Keratinocyte (primary cell): ENCODE measurements around the gene SNX3. TPM values are rescaled to one million over a fixed set of nuclear protein-coding genes. Genes with fewer than 3 reads are reported as not detected.

Experiments
- DNase-seq: peaks from one replicate; pipeline ENCODE4 v3.0.0-alpha.2; 2011; ENCODE audit warnings: low read depth, missing footprints, low spot score
- FAIRE-seq: peaks from 2 replicates; lab custom pipeline; 2011; peaks lifted over from hg19 to GRCh38; lab: Jason Lieb, UNC
- H2AFZ ChIP-seq: 2 replicates; pipeline ENCODE4 v1.6.0; 2012; ENCODE audit warnings: low read length, control low read depth, inconsistent platforms; ENCODE audit not compliant: control insufficient read depth
- H3K27ac ChIP-seq: 2 replicates; pipeline ENCODE4 v1.5.1; 2011; ENCODE audit warnings: low read length; ENCODE audit not compliant: control insufficient read depth, insufficient read depth
- H3K27me3 ChIP-seq: 3 replicates; pipeline ENCODE4 v1.6.0; 2011; ENCODE audit warnings: low read length; ENCODE audit not compliant: control insufficient read depth, insufficient read depth; ENCODE audit errors: extremely low read depth
- H3K36me3 ChIP-seq, 2 experiments: 2 replicates in 1 of 2; 3 replicates in 1 of 2; pipeline ENCODE4 v1.5.1; 2011; ENCODE audit warnings: low read length in 2 of 2, mild to moderate bottlenecking in 1 of 2; ENCODE audit not compliant: control insufficient read depth in 2 of 2, insufficient read depth in 2 of 2; ENCODE audit errors: extremely low read depth in 1 of 2
- H3K4me1 ChIP-seq: 3 replicates; pipeline ENCODE4 v1.5.1; 2011; ENCODE audit warnings: low read length; ENCODE audit not compliant: control insufficient read depth, insufficient read depth; ENCODE audit errors: extremely low read depth
- H3K4me2 ChIP-seq: 3 replicates; pipeline ENCODE4 v1.6.0; 2011; ENCODE audit warnings: low read depth, low read length; ENCODE audit not compliant: control insufficient read depth, insufficient read depth; ENCODE audit errors: extremely low read depth
- H3K4me3 ChIP-seq, 3 experiments: fragments of 200-600 bp in 1 of 3; sonication (generic) in 1 of 3; 2 replicates in 2 of 3; 3 replicates in 1 of 3; pipeline ENCODE4 v1.5.1; 2011 to 2016; ENCODE audit warnings: low read length in 3 of 3, mild to moderate bottlenecking in 3 of 3, control low read depth in 2 of 3, inconsistent platforms in 1 of 3, low read depth in 1 of 3, mixed read lengths in 1 of 3, mixed run types in 1 of 3, moderate library complexity in 1 of 3; ENCODE audit not compliant: control insufficient read depth in 2 of 3, insufficient read depth in 2 of 3; ENCODE audit errors: extremely low read depth in 1 of 3
- H3K79me2 ChIP-seq: 2 replicates; pipeline ENCODE4 v1.6.0; 2012; ENCODE audit warnings: low read length; ENCODE audit not compliant: control insufficient read depth, insufficient read depth
- H3K9ac ChIP-seq: 3 replicates; pipeline ENCODE4 v1.6.0; 2011; ENCODE audit warnings: low read length; ENCODE audit not compliant: control insufficient read depth, insufficient read depth; ENCODE audit errors: extremely low read depth
- H3K9me1 ChIP-seq: 3 replicates; pipeline ENCODE4 v1.6.0; 2011; ENCODE audit warnings: low read length; ENCODE audit not compliant: control insufficient read depth, insufficient read depth; ENCODE audit errors: extremely low read depth
- H3K9me3 ChIP-seq: 2 replicates; pipeline ENCODE4 v1.5.1; 2012; ENCODE audit warnings: low read depth, low read length; ENCODE audit not compliant: control insufficient read depth
- H4K20me1 ChIP-seq: 3 replicates; pipeline ENCODE4 v1.6.0; 2011; ENCODE audit warnings: low read length; ENCODE audit not compliant: control insufficient read depth, insufficient read depth; ENCODE audit errors: extremely low read depth
- CTCF ChIP-seq, 3 experiments: IDR thresholded peaks in 1 of 3; conservative IDR thresholded peaks in 1 of 3; optimal IDR thresholded peaks in 1 of 3; 2 replicates in 2 of 3; 3 replicates in 1 of 3; pipeline versions ENCODE3 to v1.5.1; 2011; ENCODE audit warnings: low read length in 3 of 3, mild to moderate bottlenecking in 3 of 3, moderate library complexity in 2 of 3, control low read depth in 1 of 3, inconsistent platforms in 1 of 3; ENCODE audit not compliant: insufficient read depth in 2 of 3; ENCODE audit errors: extremely low read depth in 1 of 3
- EZH2 ChIP-seq: IDR thresholded peaks from one replicate; pipeline ENCODE4 v1.6.1; 2012; ENCODE audit warnings: inconsistent platforms, mild to moderate bottlenecking, low read length, moderate library complexity
- dilution Hi-C: fragments of 300-500 bp; cut with MboI; formaldehyde crosslinking; loops from one replicate; pipeline ENCODE4 v1.7.0; 2020; ENCODE audit warnings: low sequenced_read_pairs; ENCODE audit not compliant: extremely low pct_ligation_motif_present
- polyA plus RNA-seq, 5 experiments: library from polyadenylated mRNA; depleted of rRNA in 3 of 5; stranded (reverse) in 3 of 5; stranded (forward) in 1 of 5; unstranded in 1 of 5; fragments of >200 nt; gene quantifications; 1 replicate in 1 of 5; 2 replicates in 3 of 5; 3 replicates in 1 of 5; pipeline versions ENCODE4 v1.2.1 to v1.2.3, GENCODE V29; 2011 to 2012; ENCODE audit warnings: missing spikeins in 2 of 5, low read depth in 1 of 5, low replicate concordance in 1 of 5

Gene SNX3
- polyA plus RNA-seq, 1 donor (not counting 4 experiments of a cell fraction or from before 2014, with no cell fraction given), result 460 TPM

GRCh38 chr6:108180266-108180665, 80.6 kb downstream of the SNX3 start:
- Histone ChIP-seq H3K79me2 (no peaks in the 10 kb centered on the region), H3K4me2 (no peak overlapping the region), H3K9me1 (no peaks in the 10 kb centered on the region), H3K27ac (no peak overlapping the region), H3K36me3 (no peaks in the 10 kb centered on the region), H4K20me1 (no peaks in the 10 kb centered on the region), H3K27me3 (peaks cover 26% of the 10 kb centered on the region), H3K9me3 (no peaks in the 10 kb centered on the region), H3K4me1 (peaks cover 4% of the 10 kb centered on the region), H3K4me3 (no peak overlapping the region), H3K9ac (no peak overlapping the region), H2AFZ (no peak overlapping the region)
- dilution Hi-C loops, result no loop called here
- DNase-seq (no peak), FAIRE-seq (no peak)
- TF ChIP-seq EZH2, result no peak
- TF ChIP-seq CTCF (optimal IDR thresholded peaks at IDR 0.05 in 1 of 3, IDR thresholded peaks at IDR 0.05 in 1 of 3, conservative IDR thresholded peaks at IDR 0.05 in 1 of 3; ENCODE audit: extremely low read depth in 1 of 3, insufficient read depth in 2 of 3, low read length in 3 of 3), result no peak

GRCh38 chr6:108179741-108180140, 81.1 kb downstream of the SNX3 start:
- DNase-seq, result no peak
- H3K4me3 ChIP-seq, result no peak overlapping the region
- H2AFZ ChIP-seq, result no peak overlapping the region
- H3K36me3 ChIP-seq, result no peaks in the 10 kb centered on the region
- H4K20me1 ChIP-seq, result no peaks in the 10 kb centered on the region
- H3K27ac ChIP-seq, result no peak overlapping the region
- FAIRE-seq, result no peak
- dilution Hi-C loops, result no loop called here
- no peak overlapping the region for H3K9ac ChIP-seq
- no peaks in the 10 kb centered on the region for H3K9me3 ChIP-seq
- H3K9me1 ChIP-seq, result no peaks in the 10 kb centered on the region
- peaks cover 5% of the 10 kb centered on the region for H3K4me1 ChIP-seq
- no peaks in the 10 kb centered on the region for H3K79me2 ChIP-seq
- TF ChIP-seq CTCF (optimal IDR thresholded peaks at IDR 0.05 in 1 of 3, IDR thresholded peaks at IDR 0.05 in 1 of 3, conservative IDR thresholded peaks at IDR 0.05 in 1 of 3; ENCODE audit: extremely low read depth in 1 of 3, insufficient read depth in 2 of 3, low read length in 3 of 3), result no peak
- no peak for TF ChIP-seq EZH2
- H3K4me2 ChIP-seq, result no peak overlapping the region
- H3K27me3 ChIP-seq, result peaks cover 31% of the 10 kb centered on the region
